Endothelial cell of umbilical vein (primary cell): ENCODE measurements around the gene INTS1. TPM values are rescaled to one million over a fixed set of nuclear protein-coding genes. Genes with fewer than 3 reads are reported as not detected.

Experiments used
- BruUV-seq: library from RNA; stranded (reverse); fragments of 400-500 nt; replicated peaks from 2 replicates; lab custom pipeline; 2021; lab: Mats Ljungman, UMichigan
- CTCF ChIA-PET: fragments of 300-600, 350-600 bp; sonication (Branson Sonifier 250); formaldehyde crosslinking; loops from one replicate; lab custom pipeline; 2021; ENCODE audit warnings: antibody characterized with exemption, inconsistent platforms; lab: Charles Lee
- POLR2A ChIA-PET: fragments of 300-600, 350-600 bp; sonication (Branson Sonifier 250); formaldehyde crosslinking; loops from one replicate; lab custom pipeline; 2021; ENCODE audit warnings: antibody characterized with exemption, inconsistent platforms; lab: Charles Lee
- DNase-seq: peaks from one replicate; pipeline ENCODE4 v3.0.0-alpha.2; 2011; ENCODE audit warnings: low read depth, low spot score
- FAIRE-seq: peaks from 2 replicates; lab custom pipeline; 2011; peaks lifted over from hg19 to GRCh38; lab: Jason Lieb, UNC
- H2AFZ ChIP-seq: 2 replicates; pipeline ENCODE4 v1.6.0; 2012; ENCODE audit warnings: low read depth, low read length, control low read depth, inconsistent platforms
- H3K27ac ChIP-seq: 2 replicates; pipeline ENCODE4 v1.5.1; 2011; ENCODE audit warnings: low read depth, mild to moderate bottlenecking, control low read depth, low read length, moderate library complexity; ENCODE audit not compliant: insufficient read depth
- H3K27me3 ChIP-seq, 2 experiments: 2 replicates each; pipeline versions ENCODE4 v1.6.0 to v1.6.1; 2011; ENCODE audit warnings: low read length in 2 of 2, mixed read lengths in 1 of 2; ENCODE audit not compliant: control insufficient read depth in 2 of 2, insufficient read depth in 2 of 2
- H3K36me3 ChIP-seq, 2 experiments: 2 replicates in 1 of 2; 3 replicates in 1 of 2; pipeline ENCODE4 v1.5.1; 2011; ENCODE audit warnings: low read length in 2 of 2, mild to moderate bottlenecking in 1 of 2, moderate library complexity in 1 of 2; ENCODE audit not compliant: control insufficient read depth in 2 of 2, insufficient read depth in 2 of 2; ENCODE audit errors: extremely low read depth in 1 of 2
- H3K4me1 ChIP-seq: 3 replicates; pipeline ENCODE4 v1.5.1; 2011; ENCODE audit warnings: mild to moderate bottlenecking, low read length; ENCODE audit not compliant: control insufficient read depth, insufficient read depth; ENCODE audit errors: extremely low read depth
- H3K4me2 ChIP-seq: 2 replicates; pipeline ENCODE4 v1.6.1; 2011; ENCODE audit warnings: low read length, control low read depth, mixed read lengths; ENCODE audit not compliant: insufficient read depth
- H3K4me3 ChIP-seq, 3 experiments: fragments of 200-600 bp in 1 of 3; sonication (generic), shearing (Covaris generic) in 1 of 3; replicated peaks in 1 of 3; 2 replicates each; pipeline ENCODE4 v1.5.1; 2011 to 2016; ENCODE audit warnings: control low read depth in 3 of 3, low read length in 3 of 3, mild to moderate bottlenecking in 2 of 3, inconsistent platforms in 1 of 3, low read depth in 1 of 3, moderate library complexity in 1 of 3; ENCODE audit not compliant: insufficient read depth in 1 of 3
- H3K79me2 ChIP-seq: 2 replicates; pipeline ENCODE4 v1.6.0; 2012; ENCODE audit warnings: low read length, inconsistent platforms; ENCODE audit not compliant: control insufficient read depth, insufficient read depth
- H3K9ac ChIP-seq: replicated peaks from 2 replicates; pipeline ENCODE3; 2011; ENCODE audit warnings: low read length, control low read depth; ENCODE audit not compliant: insufficient read depth; ENCODE audit errors: extremely low read depth
- H3K9me1 ChIP-seq: replicated peaks from 3 replicates; pipeline ENCODE4 v1.6.0; 2011; ENCODE audit warnings: mild to moderate bottlenecking, low read length; ENCODE audit not compliant: control insufficient read depth, insufficient read depth; ENCODE audit errors: extremely low read depth
- H3K9me3 ChIP-seq: replicated peaks from 2 replicates; pipeline ENCODE4 v1.5.1; 2012; ENCODE audit warnings: low read length, inconsistent platforms; ENCODE audit not compliant: control insufficient read depth, insufficient read depth
- H4K20me1 ChIP-seq: replicated peaks from 2 replicates; pipeline ENCODE3; 2011; ENCODE audit warnings: mild to moderate bottlenecking, low read length; ENCODE audit not compliant: control insufficient read depth, insufficient read depth; ENCODE audit errors: extremely low read depth
- CTCF ChIP-seq, 2 donors: IDR thresholded peaks; 1 replicate in 1 of 2; 2 replicates in 1 of 2; pipeline ENCODE4 v1.5.1; 2011; ENCODE audit warnings: low read length in 2 of 2, mild to moderate bottlenecking in 2 of 2, moderate library complexity in 2 of 2, control low read depth in 1 of 2, inconsistent platforms in 1 of 2, low read depth in 1 of 2; ENCODE audit not compliant: insufficient read depth in 1 of 2; ENCODE audit errors: extremely low read depth in 1 of 2
- EZH2 ChIP-seq: IDR thresholded peaks from 2 replicates; pipeline ENCODE4 v1.6.1; 2012; ENCODE audit warnings: borderline replicate concordance, low read depth, mild to moderate bottlenecking, moderate library complexity, low read length, inconsistent platforms; ENCODE audit not compliant: severe bottlenecking
- FOS ChIP-seq: IDR thresholded peaks from 2 replicates; pipeline ENCODE4 v1.6.1; 2011; ENCODE audit warnings: mild to moderate bottlenecking, low read length, moderate library complexity, borderline replicate concordance; ENCODE audit not compliant: insufficient read depth
- GATA2 ChIP-seq: IDR thresholded peaks from 2 replicates; pipeline ENCODE4 v1.7.0; 2011; ENCODE audit warnings: low read depth, mild to moderate bottlenecking, moderate library complexity, mixed read lengths, low read length; ENCODE audit not compliant: insufficient read length, insufficient read depth
- JUN ChIP-seq: IDR thresholded peaks from 2 replicates; pipeline ENCODE4 v1.6.1; 2011; ENCODE audit warnings: borderline replicate concordance, low read depth; ENCODE audit not compliant: insufficient read length, insufficient read depth
- MAX ChIP-seq: IDR thresholded peaks from 2 replicates; pipeline ENCODE4 v1.6.1; 2011; ENCODE audit not compliant: insufficient read depth, insufficient read length
- MYC ChIP-seq: IDR thresholded peaks from one replicate; pipeline ENCODE4 v1.6.1; 2011; ENCODE audit warnings: mild to moderate bottlenecking, low read depth, low read length
- POLR2A ChIP-seq: IDR thresholded peaks from 2 replicates; pipeline ENCODE4 v1.6.1; 2012; ENCODE audit warnings: low read depth, mild to moderate bottlenecking, control low read depth, low read length
- POLR2AphosphoS5 ChIP-seq: IDR thresholded peaks from 2 replicates; pipeline ENCODE4 v1.6.1; 2012; ENCODE audit warnings: low read depth, mild to moderate bottlenecking, control low read depth, low read length, moderate library complexity; ENCODE audit not compliant: insufficient read depth
- dilution Hi-C: fragments of 300-500 bp; cut with MboI; formaldehyde crosslinking; loops from one replicate; pipeline ENCODE4 v1.15.0; 2019; ENCODE audit warnings: low sequenced_read_pairs; ENCODE audit not compliant: extremely low pct_ligation_motif_present
- intact Hi-C: fragments of 100-400 bp; cut with micrococcal nuclease; formaldehyde crosslinking; loops from one replicate; pipeline ENCODE4 v1.10.0; 2022
- polyA plus RNA-seq, 4 experiments: library from polyadenylated mRNA; depleted of rRNA in 3 of 4; stranded (reverse) in 3 of 4; unstranded in 1 of 4; fragments of >200 nt; gene quantifications; 2 replicates each; pipeline versions ENCODE4 v1.2.1 to v1.2.3, GENCODE V29; 2011 to 2012; ENCODE audit warnings: missing spikeins in 1 of 4
- total RNA-seq: library from RNA; stranded (reverse); gene quantifications from 2 replicates; pipeline ENCODE4 v1.2.3, GENCODE V29; 2021

Gene INTS1
- total and polyA plus RNA-seq, 2 donors (not counting 3 experiments of a cell fraction or from before 2014, with no cell fraction given), result 57.8 to 116 TPM

GRCh38 chr7:1441615-1442354, 62.4 kb downstream of the INTS1 start:
- intact Hi-C loops, result no loop called here
- no peak for DNase-seq
- BruUV-seq, result no TSS peak
- TF ChIP-seq FOS, result no peak
- TF ChIP-seq POLR2A, result no peak
- TF ChIP-seq GATA2, result no peak
- no peak for TF ChIP-seq MYC
- TF ChIP-seq POLR2AphosphoS5, result no peak
- TF ChIP-seq EZH2, result no peak
- no peak overlapping the region for H2AFZ ChIP-seq
- no peak overlapping the region for H3K27ac ChIP-seq
- dilution Hi-C loops, result no loop called here
- peaks cover 0 to 2% of the 10 kb centered on the region in 2 experiments for H3K36me3 ChIP-seq
- no peaks in the 10 kb centered on the region for H4K20me1 ChIP-seq
- no peak for FAIRE-seq
- no peaks in the 10 kb centered on the region for H3K4me1 ChIP-seq
- CTCF ChIA-PET, result interaction anchor here (1.0 to 2.9 kb wide), 2 partner anchors 10 to 19 kb away, joined by 3 to 11 read pairs; no protein-coding TSS in a partner anchor
- no peak overlapping the region for H3K4me2 ChIP-seq
- H3K27me3 ChIP-seq, result no peaks in the 10 kb centered on the region
- POLR2A ChIA-PET, result interaction anchor here (0.5 kb wide), 1 partner anchor 232 kb away, joined by 7 read pairs; no protein-coding TSS in a partner anchor
- no peak overlapping the region for H3K4me3 ChIP-seq
- H3K9me1 ChIP-seq, result no peaks in the 10 kb centered on the region
- no peak overlapping the region for H3K9ac ChIP-seq
- no peaks in the 10 kb centered on the region for H3K79me2 ChIP-seq
- no peaks in the 10 kb centered on the region for H3K9me3 ChIP-seq

GRCh38 chr7:1440620-1441019, 63.6 kb downstream of the INTS1 start:
- TF ChIP-seq JUN, result no peak
- TF ChIP-seq CTCF (IDR thresholded peaks at IDR 0.05; ENCODE audit: extremely low read depth in 1 of 2, insufficient read depth in 1 of 2, low read depth in 1 of 2, low read length in 2 of 2), result no peak
- TF ChIP-seq MYC, result no peak
- no peak for TF ChIP-seq GATA2
- TF ChIP-seq FOS, result no peak
- no peak for TF ChIP-seq EZH2
- TF ChIP-seq MAX, result no peak
- TF ChIP-seq POLR2A, result no peak
- TF ChIP-seq POLR2AphosphoS5, result no peak
- peaks cover 0 to 2% of the 10 kb centered on the region in 2 experiments for H3K36me3 ChIP-seq
- H2AFZ ChIP-seq, result no peak overlapping the region
- no peaks in the 10 kb centered on the region for H3K27me3 ChIP-seq
- POLR2A ChIA-PET, result no interaction called here
- CTCF ChIA-PET, result interaction anchor here (0.9 to 1.0 kb wide), 3 partner anchors 8 to 20 kb away, joined by 3 to 4 read pairs (median 3); no protein-coding TSS in a partner anchor
- no peak overlapping the region for H3K4me3 ChIP-seq
- no peak for DNase-seq
- no peak overlapping the region for H3K9ac ChIP-seq
- H3K4me1 ChIP-seq, result no peaks in the 10 kb centered on the region
- FAIRE-seq, result no peak
- dilution Hi-C loops, result no loop called here
- no peaks in the 10 kb centered on the region for H3K9me1 ChIP-seq
- intact Hi-C loops, result no loop called here
- no peaks in the 10 kb centered on the region for H3K9me3 ChIP-seq
- H3K79me2 ChIP-seq, result no peaks in the 10 kb centered on the region
- H3K27ac ChIP-seq, result no peak overlapping the region
- no TSS peak for BruUV-seq
- no peak overlapping the region for H3K4me2 ChIP-seq
- no peaks in the 10 kb centered on the region for H4K20me1 ChIP-seq
